Uterus (tissue), 2 donors: ENCODE data around the gene MMP2.

Source experiments
- POLR2A ChIP-seq, 2 donors: fragments of 450-650 bp; IDR thresholded peaks; one replicate each; pipeline ENCODE4 v1.6.1; 2016; ENCODE audit warnings: antibody characterized with exemption in 2 of 2, mild to moderate bottlenecking in 1 of 2, moderate library complexity in 1 of 2
- TF ChIP-seq, protein P1 (sequence below), 4 experiments: fragments of 200-600 bp in 2 of 4; fragments of 450-650 bp in 2 of 4; sonication (generic) in 2 of 4; IDR thresholded peaks; one replicate each; pipeline ENCODE4 v1.5.1; 2016 to 2019; ENCODE audit warnings: antibody characterized with exemption in 4 of 4, mild to moderate bottlenecking in 2 of 4, moderate library complexity in 1 of 4

DNA sequence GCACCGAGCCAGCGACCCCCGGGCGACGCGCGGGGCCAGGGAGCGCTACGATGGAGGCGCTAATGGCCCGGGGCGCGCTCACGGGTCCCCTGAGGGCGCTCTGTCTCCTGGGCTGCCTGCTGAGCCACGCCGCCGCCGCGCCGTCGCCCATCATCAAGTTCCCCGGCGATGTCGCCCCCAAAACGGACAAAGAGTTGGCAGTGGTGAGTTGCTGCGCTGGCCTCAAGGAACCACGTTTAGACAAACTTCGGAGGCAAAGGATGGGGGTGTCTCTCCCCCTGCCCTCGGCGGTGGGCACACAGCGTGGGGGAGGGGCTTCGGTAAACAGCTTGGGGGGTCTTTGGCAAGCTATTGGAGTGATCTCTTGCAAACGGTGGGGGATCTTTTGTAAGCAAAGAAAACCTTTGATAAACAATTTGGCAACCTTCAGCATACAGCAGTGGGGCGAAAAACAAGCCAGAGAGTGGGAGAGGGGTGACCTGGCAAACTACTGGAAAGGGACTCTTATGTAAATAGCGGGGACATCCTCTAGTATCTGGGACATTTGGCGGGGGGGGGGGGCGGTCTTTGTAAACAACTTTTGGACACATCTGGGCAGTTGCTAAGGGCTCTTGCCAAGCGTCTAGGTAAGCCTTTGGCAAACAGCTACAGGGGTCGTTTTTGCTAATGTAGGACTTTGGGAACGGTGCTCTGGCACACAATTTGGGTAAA lies 587 bp downstream of the MMP2 start:
- TF ChIP-seq, protein P1, sequence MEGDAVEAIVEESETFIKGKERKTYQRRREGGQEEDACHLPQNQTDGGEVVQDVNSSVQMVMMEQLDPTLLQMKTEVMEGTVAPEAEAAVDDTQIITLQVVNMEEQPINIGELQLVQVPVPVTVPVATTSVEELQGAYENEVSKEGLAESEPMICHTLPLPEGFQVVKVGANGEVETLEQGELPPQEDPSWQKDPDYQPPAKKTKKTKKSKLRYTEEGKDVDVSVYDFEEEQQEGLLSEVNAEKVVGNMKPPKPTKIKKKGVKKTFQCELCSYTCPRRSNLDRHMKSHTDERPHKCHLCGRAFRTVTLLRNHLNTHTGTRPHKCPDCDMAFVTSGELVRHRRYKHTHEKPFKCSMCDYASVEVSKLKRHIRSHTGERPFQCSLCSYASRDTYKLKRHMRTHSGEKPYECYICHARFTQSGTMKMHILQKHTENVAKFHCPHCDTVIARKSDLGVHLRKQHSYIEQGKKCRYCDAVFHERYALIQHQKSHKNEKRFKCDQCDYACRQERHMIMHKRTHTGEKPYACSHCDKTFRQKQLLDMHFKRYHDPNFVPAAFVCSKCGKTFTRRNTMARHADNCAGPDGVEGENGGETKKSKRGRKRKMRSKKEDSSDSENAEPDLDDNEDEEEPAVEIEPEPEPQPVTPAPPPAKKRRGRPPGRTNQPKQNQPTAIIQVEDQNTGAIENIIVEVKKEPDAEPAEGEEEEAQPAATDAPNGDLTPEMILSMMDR (IDR thresholded peaks at IDR 0.05), result no peak
- no peak for TF ChIP-seq POLR2A (IDR thresholded peaks at IDR 0.05)
